Progenitor cell of endocrine pancreas (in vitro differentiated cells): ENCODE data around the gene HMCES. TPM values are rescaled to one million over a fixed set of nuclear protein-coding genes. Genes with fewer than 3 reads are reported as not detected.

Experiments used
- DNase-seq: peaks from one replicate; pipeline ENCODE4 v3.0.0; 2021; ENCODE audit warnings: low spot score; ENCODE audit not compliant: unreplicated experiment
- H3K27ac Mint-ChIP-seq: 2 replicates; pipeline ENCODE4 v1.8.0; 2021; ENCODE audit warnings: mild to moderate bottlenecking, moderate library complexity, mixed read lengths
- H3K27me3 Mint-ChIP-seq: 2 replicates; pipeline ENCODE4 v1.8.0; 2021; ENCODE audit warnings: mixed read lengths
- H3K36me3 Mint-ChIP-seq: 2 replicates; pipeline ENCODE4 v1.8.0; 2022; ENCODE audit warnings: mixed read lengths; ENCODE audit not compliant: insufficient read depth
- H3K4me1 Mint-ChIP-seq: 2 replicates; pipeline ENCODE4 v1.8.0; 2021; ENCODE audit warnings: low read depth, mixed read lengths
- H3K4me3 Mint-ChIP-seq: 2 replicates; pipeline ENCODE4 v1.8.0; 2021; ENCODE audit warnings: low read depth, mild to moderate bottlenecking, moderate library complexity, mixed read lengths
- H3K9me3 Mint-ChIP-seq: 2 replicates; pipeline ENCODE4 v1.8.0; 2021; ENCODE audit warnings: low read depth, mixed read lengths
- total RNA-seq: library from RNA; stranded (reverse); gene quantifications from 2 replicates; pipeline ENCODE4 v1.2.1, GENCODE V29; 2021
- TF ChIP-seq, protein P1 (sequence below): fragments of 200-600 bp; sonication (generic); IDR thresholded peaks from one replicate; pipeline ENCODE4 v1.5.0; 2021; ENCODE audit warnings: antibody characterized with exemption, mild to moderate bottlenecking; ENCODE audit not compliant: unreplicated experiment

Gene HMCES
- total RNA-seq, 1 donor from 2014 or later, result 35.3 TPM

DNA sequence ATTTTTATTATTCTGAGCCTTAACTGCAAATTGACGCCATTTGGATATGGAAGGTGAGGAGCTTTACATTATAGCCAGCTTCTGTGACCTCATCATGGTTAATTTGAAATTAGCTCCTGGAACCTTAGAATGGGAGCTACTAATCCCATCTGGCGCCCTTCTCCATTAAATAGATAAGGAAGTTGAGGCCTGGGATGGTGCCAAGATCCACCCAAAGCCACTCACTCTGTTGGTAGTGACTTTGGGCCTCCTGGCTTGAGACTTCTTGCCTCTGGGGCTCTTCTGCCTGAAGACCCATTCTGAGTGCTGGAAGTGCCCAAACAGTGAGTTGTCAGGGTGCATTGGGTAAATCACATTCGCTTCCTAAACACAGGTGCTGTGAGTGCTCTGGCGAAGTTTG, 12.0 kb upstream of the HMCES start:
- no peak overlapping the region for H3K27ac Mint-ChIP-seq
- TF ChIP-seq, protein P1, sequence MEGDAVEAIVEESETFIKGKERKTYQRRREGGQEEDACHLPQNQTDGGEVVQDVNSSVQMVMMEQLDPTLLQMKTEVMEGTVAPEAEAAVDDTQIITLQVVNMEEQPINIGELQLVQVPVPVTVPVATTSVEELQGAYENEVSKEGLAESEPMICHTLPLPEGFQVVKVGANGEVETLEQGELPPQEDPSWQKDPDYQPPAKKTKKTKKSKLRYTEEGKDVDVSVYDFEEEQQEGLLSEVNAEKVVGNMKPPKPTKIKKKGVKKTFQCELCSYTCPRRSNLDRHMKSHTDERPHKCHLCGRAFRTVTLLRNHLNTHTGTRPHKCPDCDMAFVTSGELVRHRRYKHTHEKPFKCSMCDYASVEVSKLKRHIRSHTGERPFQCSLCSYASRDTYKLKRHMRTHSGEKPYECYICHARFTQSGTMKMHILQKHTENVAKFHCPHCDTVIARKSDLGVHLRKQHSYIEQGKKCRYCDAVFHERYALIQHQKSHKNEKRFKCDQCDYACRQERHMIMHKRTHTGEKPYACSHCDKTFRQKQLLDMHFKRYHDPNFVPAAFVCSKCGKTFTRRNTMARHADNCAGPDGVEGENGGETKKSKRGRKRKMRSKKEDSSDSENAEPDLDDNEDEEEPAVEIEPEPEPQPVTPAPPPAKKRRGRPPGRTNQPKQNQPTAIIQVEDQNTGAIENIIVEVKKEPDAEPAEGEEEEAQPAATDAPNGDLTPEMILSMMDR, result no peak

DNA sequence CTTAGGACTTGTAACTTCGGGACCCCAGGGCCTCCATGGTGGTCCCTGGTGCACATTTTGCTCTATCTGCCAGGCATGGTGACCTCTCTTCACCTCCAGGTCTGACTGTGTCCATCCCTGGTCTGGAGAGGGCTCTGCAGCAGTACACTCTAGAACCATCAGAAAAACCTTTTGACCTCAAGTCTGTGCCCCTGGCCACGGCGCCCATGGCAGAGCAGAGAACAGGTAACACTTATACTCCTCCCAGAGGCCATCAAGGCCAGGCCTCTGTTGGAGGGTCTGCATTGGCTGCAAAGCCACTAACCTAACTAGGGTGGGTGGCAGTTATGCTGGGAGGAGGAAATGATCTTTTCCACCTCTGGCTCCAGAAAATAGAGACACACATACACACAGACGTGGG, 10.3 kb upstream of the HMCES start:
- Mint-ChIP-seq H3K27ac (no peak overlapping the region), H3K4me1 (no peaks in the 10 kb centered on the region), H3K9me3 (no peaks in the 10 kb centered on the region), H3K27me3 (no peaks in the 10 kb centered on the region), H3K4me3 (no peak overlapping the region), H3K36me3 (peaks cover 28% of the 10 kb centered on the region)
- no peak for DNase-seq
- TF ChIP-seq, protein P1, result no peak

More for the DNA sequence above, 12.0 kb upstream of the HMCES start:
- Mint-ChIP-seq H3K9me3 (no peaks in the 10 kb centered on the region), H3K4me1 (no peaks in the 10 kb centered on the region), H3K27me3 (no peaks in the 10 kb centered on the region), H3K36me3 (peaks cover 30% of the 10 kb centered on the region), H3K4me3 (no peak overlapping the region)
- DNase-seq, result no peak

DNA sequence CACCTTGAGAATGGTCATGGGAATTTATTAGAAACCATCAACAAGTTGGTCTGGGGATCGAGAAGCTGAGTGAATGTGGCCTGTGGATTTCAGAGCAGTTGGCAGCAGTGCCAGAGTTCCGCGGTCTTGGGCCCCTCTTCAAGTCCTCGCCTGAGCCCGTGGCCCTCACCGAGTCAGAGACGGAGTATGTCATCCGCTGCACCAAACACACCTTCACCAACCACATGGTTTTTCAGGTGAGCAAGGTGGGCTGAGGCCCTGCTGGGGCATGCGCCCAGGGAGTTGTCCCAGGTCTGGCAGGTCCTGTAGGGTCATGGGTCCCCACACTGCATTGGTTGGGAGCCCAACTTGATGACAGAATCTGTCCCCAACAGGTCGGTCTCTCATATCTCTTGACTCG, 7.0 kb upstream of the HMCES start:
- Mint-ChIP-seq H3K4me1 (no peaks in the 10 kb centered on the region), H3K36me3 (peaks cover 27% of the 10 kb centered on the region), H3K27me3 (no peaks in the 10 kb centered on the region), H3K27ac (no peak overlapping the region), H3K9me3 (no peaks in the 10 kb centered on the region), H3K4me3 (no peak overlapping the region)
- DNase-seq, result no peak
- TF ChIP-seq, protein P1, result no peak

DNA sequence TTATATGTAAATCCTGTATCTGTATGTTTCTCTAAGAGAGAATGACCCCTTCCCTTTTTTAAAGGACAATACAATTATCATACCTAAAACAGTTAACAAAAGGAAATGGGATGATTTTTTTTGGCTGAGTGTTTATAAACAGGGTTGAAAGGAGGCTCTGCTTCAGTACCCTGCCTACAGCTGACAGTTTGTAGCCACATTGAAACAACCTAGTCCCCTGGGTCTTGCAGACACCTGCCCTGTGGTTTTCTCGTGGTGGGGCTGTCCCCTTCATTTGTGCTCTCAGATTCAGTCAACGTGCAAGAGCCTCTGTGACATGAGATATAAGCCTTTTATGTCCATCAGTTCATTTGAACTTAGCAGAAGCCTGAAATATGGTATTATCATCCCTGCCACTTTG, 2.3 kb upstream of the HMCES start:
- H3K36me3 Mint-ChIP-seq, result peaks cover 19% of the 10 kb centered on the region
- H3K9me3 Mint-ChIP-seq, result no peaks in the 10 kb centered on the region
- no peak for DNase-seq
- H3K4me1 Mint-ChIP-seq, result peaks cover 16% of the 10 kb centered on the region
- no peaks in the 10 kb centered on the region for H3K27me3 Mint-ChIP-seq
- H3K4me3 Mint-ChIP-seq, result no peak overlapping the region
- TF ChIP-seq, protein P1, result no peak
- no peak overlapping the region for H3K27ac Mint-ChIP-seq

DNA sequence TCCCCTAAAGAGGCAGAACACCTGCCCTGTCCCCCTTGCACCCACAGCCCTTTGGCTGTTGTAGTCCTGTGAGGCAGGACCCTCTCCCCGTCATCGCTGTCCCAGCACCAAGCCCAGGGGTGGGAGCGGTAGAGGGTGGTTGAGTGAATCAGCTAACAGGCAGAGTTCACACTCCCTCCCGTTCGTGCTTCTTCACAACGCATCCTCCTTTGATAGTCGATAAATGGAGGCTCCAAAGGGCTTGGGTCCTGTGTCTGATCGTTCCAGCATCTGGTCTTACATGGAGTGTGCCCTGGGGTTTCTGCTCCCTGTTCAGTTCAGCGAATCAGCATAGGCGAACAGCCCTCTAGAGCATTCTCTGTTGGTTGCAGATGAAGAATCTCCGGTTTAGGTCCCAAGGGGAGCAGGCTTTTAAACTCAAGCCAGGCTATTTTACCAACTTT, 820 bp upstream of the HMCES start:
- no peak for DNase-seq
- peaks cover 16% of the 10 kb centered on the region for H3K4me1 Mint-ChIP-seq
- peaks cover 15% of the 10 kb centered on the region for H3K36me3 Mint-ChIP-seq

More for the DNA sequence above, 820 bp upstream of the HMCES start:
- no peaks in the 10 kb centered on the region for H3K27me3 Mint-ChIP-seq
- H3K4me3 Mint-ChIP-seq, result peak overlapping the region; percentile 85
- TF ChIP-seq, protein P1, result no peak
- H3K27ac Mint-ChIP-seq, result peak overlapping the region; percentile 98
- no peaks in the 10 kb centered on the region for H3K9me3 Mint-ChIP-seq
